Testis (tissue), 3 donors: ENCODE data around the gene LCP2. TPM values are rescaled to one million over a fixed set of nuclear protein-coding genes. Genes with fewer than 3 reads are reported as not detected.
A peak's percentile ranks its signal among the peaks of the same experiment; 100 is the strongest.

Source experiments
- DNase-seq: peaks from one replicate; pipeline ENCODE4 v3.0.0-alpha.2; 2019
- H3K27ac ChIP-seq, 2 donors: fragments of 200-600 bp; sonication (generic); one replicate each; pipeline ENCODE4 v1.5.1; 2019
- H3K27me3 ChIP-seq: fragments of 200-600 bp; sonication (generic); one replicate; pipeline ENCODE4 v1.5.1; 2019
- H3K36me3 ChIP-seq: fragments of 200-600 bp; sonication (generic); one replicate; pipeline ENCODE4 v1.5.1; 2017; ENCODE audit warnings: low read depth; ENCODE audit errors: missing control alignments
- H3K4me1 ChIP-seq: fragments of 200-600 bp; sonication (generic); one replicate; pipeline ENCODE4 v1.5.1; 2019
- H3K4me3 ChIP-seq, 2 donors: fragments of 200-600 bp; sonication (generic); one replicate each; pipeline ENCODE4 v1.5.1; 2017 to 2019
- H3K9me3 ChIP-seq: fragments of 200-600 bp; sonication (generic); one replicate; pipeline ENCODE4 v1.5.1; 2017
- CTCF ChIP-seq, 3 experiments: fragments of 450-650 bp in 2 of 3; fragments of 200-600 bp in 1 of 3; sonication (generic) in 1 of 3; IDR thresholded peaks; one replicate each; pipeline ENCODE4 v1.5.1; 2016 to 2019; ENCODE audit warnings: antibody characterized with exemption in 3 of 3, mild to moderate bottlenecking in 2 of 3, moderate library complexity in 1 of 3
- POLR2A ChIP-seq: fragments of 450-650 bp; IDR thresholded peaks from one replicate; pipeline ENCODE4 v1.6.1; 2017; ENCODE audit warnings: antibody characterized with exemption, mild to moderate bottlenecking, moderate library complexity
- WGBS, 2 donors: methylation state at CpG; one replicate each; pipeline ENCODE4 v1.1.5; 2018; 5-methylcytosine and 5-hydroxymethylcytosine counted together
- intact Hi-C: fragments of 100-400 bp; cut with DNase I; formaldehyde crosslinking; loops from one replicate; pipeline ENCODE4 v1.15.1; 2023; ENCODE audit warnings: low total_unique reads
- polyA plus RNA-seq: library from polyadenylated mRNA; stranded (reverse); fragments of 350-450 nt; fragmentation: Illumina TruSeq; extraction: RNeasy Lipid Tissue Mini Kit (QIAGEN cat#74804); gene quantifications from one replicate; pipeline ENCODE4 v1.2.3, GENCODE V29; 2014; ENCODE audit warnings: low read depth, low replicate concordance; ENCODE audit not compliant: insufficient read depth
- total RNA-seq, 2 donors: library from RNA; depleted of rRNA; stranded (reverse); fragments of >200 nt; gene quantifications; one replicate each; pipeline ENCODE4 v1.2.3, GENCODE V29; 2016

The LCP2 gene
- total and polyA plus RNA-seq, 3 donors from 2014 or later = 8.6 to 14.2 (median 11.5) TPM

- Histone ChIP-seq H3K27me3 (no peaks in the 10 kb centered on the region), H3K27ac (no peak overlapping the region), H3K9me3 (no peaks in the 10 kb centered on the region), H3K36me3 (no peaks in the 10 kb centered on the region), H3K4me1 (peaks cover 49% of the 10 kb centered on the region), H3K4me3 (no peak overlapping the region)
- intact Hi-C loops = no loop called here
- DNase-seq = no peak
- TF ChIP-seq POLR2A (no peak), CTCF (IDR thresholded peaks at IDR 0.05) (no peak)
- 65 to 71% methylated on average over 7 of the region's 7 CpGs for WGBS, 2 donors
These were observed 14.1 kb upstream of the LCP2 start for GRCh38 chr5:170311511-170312300.

- TF ChIP-seq CTCF (IDR thresholded peaks at IDR 0.05) = no peak
- TF ChIP-seq POLR2A = no peak
- intact Hi-C loops = no loop called here
- Histone ChIP-seq H3K36me3 (no peaks in the 10 kb centered on the region), H3K4me3 (no peak overlapping the region), H3K4me1 (peaks cover 52% of the 10 kb centered on the region), H3K27ac (peak overlapping the region in 1 of 2 donors; percentile 46), H3K9me3 (no peaks in the 10 kb centered on the region), H3K27me3 (no peaks in the 10 kb centered on the region)
- peak; percentile 40 for DNase-seq
- 63 to 66% methylated on average over 5 of the region's 5 CpGs for WGBS, 2 donors
These were observed 12.8 kb upstream of the LCP2 start for GRCh38 chr5:170310256-170310926.

GRCh38 chr5:170308686-170309085 is 11.1 kb upstream of the LCP2 start:
- no peak overlapping the region for H3K4me3 ChIP-seq
- no peak for DNase-seq
- TF ChIP-seq POLR2A (no peak), CTCF (IDR thresholded peaks at IDR 0.05) (no peak)
- intact Hi-C loops = no loop called here
- H3K4me1 ChIP-seq = peaks cover 41% of the 10 kb centered on the region
- 90 to 93% methylated on average over 2 of the region's 2 CpGs for WGBS, 2 donors
- no peaks in the 10 kb centered on the region for H3K36me3 ChIP-seq
- no peak overlapping the region for H3K27ac ChIP-seq
- no peaks in the 10 kb centered on the region for H3K9me3 ChIP-seq
- no peaks in the 10 kb centered on the region for H3K27me3 ChIP-seq

- H3K27me3 ChIP-seq = no peaks in the 10 kb centered on the region
- no peaks in the 10 kb centered on the region for H3K36me3 ChIP-seq
- peak overlapping the region; percentile 28 to 76 for H3K27ac ChIP-seq
- no peak for TF ChIP-seq POLR2A
- no peak for TF ChIP-seq CTCF (IDR thresholded peaks at IDR 0.05)
- H3K4me3 ChIP-seq = no peak overlapping the region
- intact Hi-C loops = no loop called here
- peaks cover 50% of the 10 kb centered on the region for H3K4me1 ChIP-seq
- WGBS, 2 donors = 67 to 68% methylated on average over 14 to 15 of the region's 15 CpGs
- DNase-seq = peak; percentile 77
- H3K9me3 ChIP-seq = no peaks in the 10 kb centered on the region
These were observed 10.2 kb upstream of the LCP2 start for GRCh38 chr5:170307575-170308465.
